ENCODE results near the gene MIA.
"Not testable (repeated sequence)": the region's sequence is repeated elsewhere in the genome, so short reads cannot be mapped to it uniquely, and the experiment has no call there.

Gene MIA

GRCh38 chr19:40750874-40751537 is 24.3 kb upstream of the MIA start, which contains the start of gene SNRPA:
Gene SNRPA (plus strand): TSS chr19:40751203. CDS start chr19:40751409, 206 bp downstream.
- DNase-seq = peak; percentile 98

GRCh38 chr19:40752257-40752781 is 23.0 kb upstream of the MIA start:
- peak; percentile 35 for DNase-seq

GRCh38 chr19:40754611-40755247 is 20.6 kb upstream of the MIA start:
- DNase-seq = peak; percentile 80

- no peak for DNase-seq
Measured at GRCh38 chr19:40755248-40755624, 20.1 kb upstream of the MIA start.

- no peak for DNase-seq
Measured at GRCh38 chr19:40755791-40756190, 19.5 kb upstream of the MIA start.

GRCh38 chr19:40756502-40757110 is 18.7 kb upstream of the MIA start:
- DNase-seq = peak; percentile 54

- DNase-seq = no peak
Measured at GRCh38 chr19:40758491-40758890, 16.8 kb upstream of the MIA start.

GRCh38 chr19:40759352-40759751 is 16.0 kb upstream of the MIA start:
- DNase-seq = no peak

- no peak for DNase-seq
Measured at GRCh38 chr19:40762754-40763470, 12.4 kb upstream of the MIA start.

- DNase-seq = no peak
Measured at GRCh38 chr19:40763526-40763925, 11.8 kb upstream of the MIA start.

GRCh38 chr19:40763963-40764362 is 11.4 kb upstream of the MIA start:
- no peak for DNase-seq

GRCh38 chr19:40766385-40766784 is 8.9 kb upstream of the MIA start:
- not testable (repeated sequence) for DNase-seq

- no peak for DNase-seq
Measured at GRCh38 chr19:40768869-40769268, 6.5 kb upstream of the MIA start.

GRCh38 chr19:40771101-40771862 is 4.0 kb upstream of the MIA start:
- DNase-seq = not testable (repeated sequence)

GRCh38 chr19:40775632-40776022 is 306 bp downstream of the MIA start:
- no peak for DNase-seq

GRCh38 chr19:40776364-40776763 is 1.0 kb downstream of the MIA start:
- DNase-seq = no peak

GRCh38 chr19:40776932-40777644 is 1.8 kb downstream of the MIA start:
- DNase-seq = peak; percentile 90

- no peak for DNase-seq
Measured at GRCh38 chr19:40777645-40777936, 2.3 kb downstream of the MIA start.

- DNase-seq = peak; percentile 100
Measured at GRCh38 chr19:40777937-40778705, 2.8 kb downstream of the MIA start, which contains the start of gene RAB4B. Gene RAB4B (plus strand): TSS chr19:40778247. CDS start chr19:40778376, 129 bp downstream.

- DNase-seq = no peak
Measured at GRCh38 chr19:40778706-40779284, 3.5 kb downstream of the MIA start.

- no peak for DNase-seq
Measured at GRCh38 chr19:40780582-40780981, 5.3 kb downstream of the MIA start.
